ENCODE data around the gene KLHL22.

DNA sequence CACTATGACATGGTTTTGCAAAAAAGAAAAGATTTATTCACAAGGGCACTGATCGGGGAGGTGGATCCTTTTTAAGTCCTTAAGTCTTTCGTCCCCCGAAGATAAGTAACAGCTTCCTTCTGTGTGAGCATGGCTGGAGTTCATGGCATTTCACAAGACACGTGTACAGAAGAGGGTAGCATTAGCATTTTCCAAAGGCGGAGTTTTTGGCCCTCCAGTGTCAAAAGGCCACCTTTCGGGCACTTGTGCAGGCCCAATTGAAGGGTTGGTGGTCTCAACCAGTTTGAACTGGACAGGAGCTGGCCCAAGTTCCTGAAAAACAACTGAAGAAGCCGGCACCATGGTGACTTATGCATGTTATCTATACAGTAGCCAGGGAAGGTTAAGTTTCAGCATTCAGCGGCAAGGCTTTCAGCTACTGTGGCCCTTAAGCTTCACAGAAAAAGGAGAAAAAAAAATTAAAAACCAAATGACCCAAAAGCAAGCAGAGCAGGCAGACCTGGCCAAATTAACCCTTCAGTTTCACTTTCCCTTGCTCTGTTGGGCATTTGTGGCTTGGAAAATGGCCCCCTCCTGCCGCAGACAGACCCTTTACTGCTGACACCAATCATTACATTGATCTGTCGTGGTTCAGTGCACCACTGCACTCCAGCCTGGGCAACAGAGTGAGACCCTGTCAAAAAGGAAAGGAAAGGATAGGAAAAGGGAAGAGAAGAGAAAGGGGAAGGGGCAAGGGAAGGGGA, 83.0 kb downstream of the KLHL22 start:
- no peak for TF ChIP-seq EZH2phosphoT487 (IDR thresholded peaks at IDR 0.05; ENCODE audit: borderline replicate concordance, low read length)
- TF ChIP-seq, protein P1, sequence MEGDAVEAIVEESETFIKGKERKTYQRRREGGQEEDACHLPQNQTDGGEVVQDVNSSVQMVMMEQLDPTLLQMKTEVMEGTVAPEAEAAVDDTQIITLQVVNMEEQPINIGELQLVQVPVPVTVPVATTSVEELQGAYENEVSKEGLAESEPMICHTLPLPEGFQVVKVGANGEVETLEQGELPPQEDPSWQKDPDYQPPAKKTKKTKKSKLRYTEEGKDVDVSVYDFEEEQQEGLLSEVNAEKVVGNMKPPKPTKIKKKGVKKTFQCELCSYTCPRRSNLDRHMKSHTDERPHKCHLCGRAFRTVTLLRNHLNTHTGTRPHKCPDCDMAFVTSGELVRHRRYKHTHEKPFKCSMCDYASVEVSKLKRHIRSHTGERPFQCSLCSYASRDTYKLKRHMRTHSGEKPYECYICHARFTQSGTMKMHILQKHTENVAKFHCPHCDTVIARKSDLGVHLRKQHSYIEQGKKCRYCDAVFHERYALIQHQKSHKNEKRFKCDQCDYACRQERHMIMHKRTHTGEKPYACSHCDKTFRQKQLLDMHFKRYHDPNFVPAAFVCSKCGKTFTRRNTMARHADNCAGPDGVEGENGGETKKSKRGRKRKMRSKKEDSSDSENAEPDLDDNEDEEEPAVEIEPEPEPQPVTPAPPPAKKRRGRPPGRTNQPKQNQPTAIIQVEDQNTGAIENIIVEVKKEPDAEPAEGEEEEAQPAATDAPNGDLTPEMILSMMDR (IDR thresholded peaks at IDR 0.05; ENCODE audit: low read depth, low read length, poor library complexity, severe bottlenecking) = no peak

All from DOHH2 (cell line).